Measurements from ENCODE around the gene SECISBP2.
"Not testable (repeated sequence)": the region's sequence is repeated elsewhere in the genome, so short reads cannot be mapped to it uniquely, and the experiment has no call there.

SECISBP2 gene

DNA sequence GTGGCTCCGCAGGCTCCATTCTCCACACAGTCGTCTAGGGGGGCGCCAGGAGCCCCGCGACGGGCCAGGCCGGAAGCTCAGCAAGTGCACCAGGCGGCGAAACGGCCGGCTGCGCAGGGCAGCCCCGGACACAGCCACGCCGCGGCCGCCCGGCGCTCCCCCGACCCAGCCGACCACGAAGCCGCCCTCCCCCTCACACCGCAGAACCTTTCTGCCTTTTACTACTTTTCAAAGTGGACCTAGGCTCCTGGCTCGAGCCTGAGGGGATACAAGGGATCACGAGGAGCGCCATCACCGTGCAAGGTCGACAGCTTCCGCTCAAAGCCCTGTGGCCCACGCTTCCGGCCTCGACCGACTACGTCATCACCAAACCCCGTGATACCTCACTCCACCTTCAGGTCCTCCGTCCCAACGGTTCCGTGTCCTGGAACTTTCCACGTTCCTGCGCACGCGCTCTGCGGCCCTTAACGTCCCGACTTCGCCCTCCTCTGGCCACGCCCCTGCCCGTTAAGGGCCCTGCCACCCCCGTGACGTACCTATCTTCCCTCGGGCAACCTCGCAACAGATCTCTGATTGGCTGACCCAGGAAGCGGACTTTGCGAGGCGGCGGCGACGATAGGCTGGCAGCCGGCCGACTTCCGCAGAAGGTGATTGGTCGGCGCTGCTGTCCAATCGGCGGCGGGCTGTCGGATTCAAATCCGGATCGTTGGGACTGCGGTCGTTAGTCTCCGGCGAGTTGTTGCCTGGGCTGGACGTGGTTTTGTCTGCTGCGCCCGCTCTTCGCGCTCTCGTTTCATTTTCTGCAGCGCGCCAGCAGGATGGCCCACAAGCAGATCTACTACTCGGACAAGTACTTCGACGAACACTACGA, 7.6 kb upstream of the SECISBP2 start, which contains the start of gene CKS2:
CKS2 (plus strand) TSS at position 721 of the 871 bp plus-strand sequence; CDS start at position 819, 98 bp downstream.
- DNase-seq, result peak; percentile 92

DNA sequence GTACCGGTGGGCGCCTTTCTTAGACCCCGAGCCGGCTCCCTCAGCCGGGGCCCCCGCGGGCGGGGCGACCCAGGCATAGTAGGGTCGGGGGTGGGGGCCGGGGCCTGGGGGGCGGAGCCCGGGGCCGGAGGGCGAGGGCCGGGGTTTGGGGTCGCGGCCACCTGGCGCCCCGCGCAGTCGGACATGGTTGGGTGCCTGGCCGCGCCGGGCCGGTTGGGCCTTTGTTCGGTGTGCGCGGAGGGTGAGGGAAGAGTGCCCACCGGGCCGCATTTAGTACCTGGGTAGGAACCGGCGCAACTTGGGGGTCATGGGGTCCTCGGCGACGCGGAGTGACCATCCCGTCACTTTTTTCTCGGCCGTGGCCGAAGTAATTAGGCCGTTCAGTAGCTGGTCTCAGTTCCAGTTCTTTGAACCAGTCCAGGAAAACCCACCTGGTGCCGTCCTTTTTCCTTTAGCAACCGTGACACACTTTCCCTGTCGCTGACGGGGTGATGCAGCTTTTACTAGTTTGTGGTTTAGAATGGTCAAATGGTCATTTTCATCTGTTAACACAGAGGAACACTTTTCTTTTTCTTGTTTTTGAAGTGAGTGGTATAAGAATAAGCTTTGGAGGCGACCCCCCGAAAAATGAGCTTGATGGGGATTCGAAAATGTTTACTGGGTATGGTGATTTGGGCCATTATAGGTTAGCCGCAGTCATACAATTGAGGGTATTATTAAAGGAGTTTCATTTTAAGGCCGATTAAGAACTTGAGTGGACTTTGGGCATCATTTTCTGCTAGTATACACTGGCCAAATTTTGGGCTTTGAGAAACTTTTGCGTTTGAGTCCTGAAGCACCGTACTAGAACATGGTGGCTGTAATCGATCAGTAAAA, 6.7 kb upstream of the SECISBP2 start:
- DNase-seq, result no peak

DNA sequence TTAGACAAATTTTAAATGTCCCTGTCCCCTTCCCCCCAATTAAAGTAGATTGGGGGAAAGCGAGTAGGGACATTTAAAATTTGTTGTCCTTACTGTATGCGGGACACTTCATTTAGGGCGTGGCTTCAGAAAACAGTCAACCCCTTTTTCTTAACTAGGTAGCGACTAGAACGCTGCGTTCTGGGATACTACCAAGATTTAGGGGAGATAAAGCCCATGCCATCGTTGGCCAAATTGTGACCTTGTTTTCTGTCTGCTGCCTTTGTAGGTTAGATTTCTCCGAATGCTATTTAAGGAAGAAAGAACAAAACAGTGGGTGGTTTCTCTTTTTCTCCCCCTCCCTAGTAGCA, 6.1 kb upstream of the SECISBP2 start:
- no peak for DNase-seq

DNA sequence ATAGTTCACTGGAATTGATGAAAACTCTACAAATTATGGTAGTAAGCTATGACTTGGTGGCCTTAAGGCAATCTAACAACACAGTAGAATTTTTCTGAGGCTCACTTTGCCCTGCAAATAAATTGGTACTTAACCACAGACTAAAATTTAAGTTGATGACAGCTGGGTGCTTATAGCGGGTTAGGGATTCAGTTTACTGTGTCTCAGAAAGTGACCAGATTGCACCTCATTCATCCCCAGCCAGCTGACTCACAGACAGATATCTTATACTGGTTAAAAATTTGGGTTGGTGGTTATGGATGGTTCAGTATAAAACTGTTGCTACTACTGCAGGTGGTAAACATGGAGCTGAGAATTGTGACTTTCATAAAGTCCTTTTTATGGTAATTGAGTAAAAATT, 4.5 kb upstream of the SECISBP2 start:
- no peak for DNase-seq

DNA sequence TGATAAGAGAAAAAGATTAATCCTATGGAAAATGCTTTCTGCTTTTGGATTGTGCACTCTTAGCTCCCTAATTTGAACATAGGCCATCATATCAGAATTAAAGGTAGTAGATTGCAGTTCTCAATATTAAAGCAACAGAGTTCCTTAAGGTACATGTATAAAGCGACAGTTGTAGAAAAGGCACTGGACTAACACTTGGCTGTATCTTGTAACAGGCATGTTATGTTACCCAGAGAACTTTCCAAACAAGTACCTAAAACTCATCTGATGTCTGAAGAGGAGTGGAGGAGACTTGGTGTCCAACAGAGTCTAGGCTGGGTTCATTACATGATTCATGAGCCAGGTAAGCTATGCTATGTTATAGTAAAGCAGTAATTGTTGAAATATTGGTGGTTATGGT, 3.3 kb upstream of the SECISBP2 start:
- no peak for DNase-seq

DNA sequence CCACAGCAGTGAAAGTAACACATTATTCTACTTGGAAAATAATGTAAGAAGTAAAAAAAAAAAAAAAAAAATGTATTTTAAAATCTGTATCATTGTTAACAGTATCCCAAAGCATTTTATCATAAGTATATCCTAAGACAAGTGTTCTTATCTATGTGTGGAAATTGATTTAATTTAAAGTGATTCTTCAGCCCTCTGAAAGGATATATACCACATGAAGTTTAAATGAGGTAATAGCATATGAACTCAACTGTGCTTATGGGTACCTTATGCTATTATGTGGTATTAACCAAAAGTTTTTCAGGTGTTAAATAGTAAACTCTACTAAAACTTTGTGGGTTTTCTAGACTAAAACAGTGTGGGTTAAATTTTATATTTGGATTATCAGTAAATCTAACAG, 2.8 kb upstream of the SECISBP2 start:
- no peak for DNase-seq

DNA sequence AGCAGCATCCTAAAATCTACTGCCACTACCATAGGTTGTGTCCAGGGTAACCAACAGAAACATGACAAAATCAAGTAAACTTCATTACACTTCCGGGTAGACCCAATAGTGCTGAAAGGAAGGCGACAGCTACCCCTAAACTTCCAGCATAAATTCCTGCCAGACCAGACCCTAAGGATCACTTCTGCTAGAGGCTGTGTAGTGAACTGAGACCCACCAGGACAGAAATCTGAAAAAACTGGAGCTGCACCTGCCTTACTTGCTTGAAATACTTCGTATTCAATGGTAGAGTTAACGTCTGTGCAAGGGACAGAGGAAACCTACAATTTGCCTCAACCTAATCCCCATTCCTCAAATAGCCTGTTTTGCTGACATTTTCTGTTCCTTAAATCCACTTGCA, 1.0 kb upstream of the SECISBP2 start:
- no peak for DNase-seq

DNA sequence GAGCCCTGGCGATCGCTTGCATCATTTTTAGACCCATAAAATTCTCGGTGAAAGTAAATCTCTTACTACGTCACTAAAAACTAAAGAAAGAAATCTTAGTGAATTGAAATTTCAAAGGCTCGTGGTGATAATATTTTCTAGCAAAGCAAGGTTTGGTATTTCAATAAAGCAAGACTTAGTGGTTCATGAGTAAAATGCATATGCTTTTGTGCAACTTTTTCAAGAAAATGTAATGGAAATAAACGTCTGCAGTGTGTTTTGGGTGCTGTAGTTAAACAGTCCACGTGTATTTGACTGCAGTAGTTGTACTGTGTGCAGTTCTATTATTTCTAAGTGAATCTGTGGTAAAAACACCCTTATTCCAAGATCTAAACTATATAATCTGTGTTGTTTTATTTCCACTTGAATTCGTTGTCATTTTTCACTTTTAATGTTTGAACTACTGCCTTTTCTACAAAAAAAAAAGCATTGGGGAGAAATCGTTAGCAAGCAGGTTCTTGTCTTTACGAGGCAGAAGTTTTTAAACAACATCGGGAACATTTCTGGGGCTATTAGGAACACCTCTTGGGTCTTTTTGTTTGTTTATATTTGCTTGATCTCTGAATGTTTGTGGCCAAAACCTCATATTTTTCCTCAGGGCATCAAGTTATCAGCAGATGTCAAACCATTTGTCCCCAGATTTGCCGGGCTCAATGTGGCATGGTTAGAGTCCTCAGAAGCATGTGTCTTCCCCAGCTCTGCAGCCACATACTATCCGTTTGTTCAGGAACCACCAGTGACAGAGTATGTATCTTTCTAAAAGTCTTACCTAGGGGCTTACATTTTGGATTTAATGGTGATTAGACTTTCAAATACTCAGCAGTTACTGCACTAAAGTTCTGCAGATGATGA, 960 bp downstream of the SECISBP2 start:
- DNase-seq, result no peak

DNA sequence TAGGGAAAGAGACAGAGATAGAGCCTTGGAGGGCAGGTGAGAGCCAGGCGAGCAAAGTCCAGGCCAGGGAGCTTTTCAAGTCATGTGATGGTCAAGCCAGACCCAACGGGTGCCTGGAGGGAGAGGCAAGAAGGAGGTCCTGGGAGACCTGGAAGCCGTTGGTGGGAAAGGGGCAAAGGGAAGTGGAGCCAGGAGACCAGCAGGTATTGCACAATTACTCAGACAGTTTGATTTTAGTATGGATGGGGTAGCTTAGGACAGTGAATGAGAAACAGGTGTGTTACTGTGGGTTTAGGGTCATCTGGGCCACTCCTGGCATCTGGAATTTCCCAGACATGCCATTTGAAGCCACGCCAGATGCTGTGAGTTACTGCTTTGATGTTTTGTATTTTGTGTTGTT, 5.1 kb downstream of the SECISBP2 start:
- DNase-seq, result no peak

DNA sequence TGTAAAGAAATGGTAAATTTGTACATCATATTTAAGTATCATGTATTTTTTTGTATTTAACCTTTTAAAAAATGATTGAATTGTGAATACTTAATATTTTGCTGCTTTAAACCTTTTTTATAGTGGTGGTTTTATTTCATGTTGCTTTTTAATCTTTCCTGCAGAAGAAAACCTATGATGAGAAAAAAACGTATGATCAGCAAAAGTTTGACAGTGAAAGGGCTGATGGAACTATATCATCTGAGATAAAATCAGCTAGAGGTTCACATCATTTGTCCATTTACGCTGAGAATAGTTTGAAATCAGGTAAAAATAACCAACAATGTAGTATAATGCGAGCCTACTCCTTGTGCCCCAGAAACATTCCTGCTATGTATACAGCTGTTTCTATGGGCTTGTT, 7.4 kb downstream of the SECISBP2 start:
- DNase-seq, result no peak

DNA sequence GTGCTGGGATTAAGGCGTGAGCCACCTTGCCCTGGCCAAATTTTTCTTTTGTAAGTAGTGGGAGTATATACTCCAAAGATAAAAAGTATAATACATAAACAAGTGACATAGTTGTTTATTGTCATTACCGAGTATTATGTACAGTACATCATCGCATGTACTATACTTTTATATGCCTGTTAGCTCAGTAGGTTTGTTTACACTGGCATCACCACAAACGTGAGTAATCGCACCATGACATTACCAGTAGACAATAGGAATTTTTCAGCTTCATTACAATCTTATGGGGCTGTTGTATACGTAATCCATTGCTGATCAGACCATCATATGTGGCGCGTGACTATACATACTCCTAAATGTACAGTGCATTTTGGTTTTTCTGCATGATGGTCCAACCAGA, 9.8 kb downstream of the SECISBP2 start:
- no peak for DNase-seq

DNA sequence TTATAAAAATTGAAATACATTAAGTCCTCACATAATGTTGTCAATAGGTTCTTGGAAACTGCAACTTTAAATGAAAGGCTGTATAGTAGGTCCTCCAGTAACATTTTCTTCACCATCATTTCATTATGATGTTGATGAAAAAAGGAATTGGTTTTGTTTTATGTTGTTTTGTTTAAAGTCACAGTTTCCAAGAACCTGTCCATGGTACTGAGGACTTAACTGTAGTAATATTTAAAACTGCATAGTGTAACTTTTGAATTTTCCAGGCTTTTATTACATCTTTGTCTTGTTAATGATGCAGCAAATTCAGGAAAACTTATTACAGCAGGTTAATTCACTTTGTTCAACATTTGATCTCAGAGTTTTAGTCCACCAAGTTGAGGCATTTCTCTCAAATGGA, 11.6 kb downstream of the SECISBP2 start:
- DNase-seq, result no peak

DNA sequence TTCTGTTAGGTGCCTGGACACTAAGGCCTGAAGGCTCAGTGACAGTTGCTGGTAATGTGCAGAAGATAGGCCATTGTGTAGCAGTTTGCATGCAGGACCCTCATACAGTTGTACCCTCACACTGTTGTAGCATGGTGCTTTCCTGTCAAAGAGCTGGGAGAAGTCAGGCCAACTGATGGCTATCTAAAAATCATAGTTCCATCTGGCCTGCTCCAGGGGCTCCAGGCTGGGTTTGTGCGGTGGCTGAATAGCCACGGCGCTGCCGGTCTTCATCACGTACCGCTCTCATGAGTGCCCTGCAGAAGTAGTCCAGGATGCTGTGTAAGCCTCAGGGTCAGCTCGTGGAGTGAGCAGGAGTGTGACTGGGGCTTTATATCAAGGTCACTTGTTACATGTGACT, 12.2 kb downstream of the SECISBP2 start:
- DNase-seq, result no peak

DNA sequence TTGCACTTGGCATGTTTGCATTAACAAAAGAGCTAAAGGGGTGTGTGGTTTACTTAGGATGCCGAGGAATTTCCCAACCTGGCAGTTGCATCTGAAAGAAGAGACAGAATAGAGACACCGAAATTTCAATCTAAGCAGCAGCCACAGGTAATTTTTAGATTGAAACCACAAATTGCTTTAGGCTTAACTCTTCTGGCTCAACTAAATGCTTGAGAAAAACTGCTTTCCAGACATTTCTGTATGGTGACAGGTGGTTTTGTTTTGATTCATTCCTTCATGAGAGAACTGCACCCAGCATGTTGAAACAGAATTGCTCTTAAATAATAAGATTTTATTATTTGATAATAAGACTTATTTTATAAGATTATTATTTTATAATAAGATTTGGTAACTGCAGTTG, 21.5 kb downstream of the SECISBP2 start:
- DNase-seq, result no peak

DNA sequence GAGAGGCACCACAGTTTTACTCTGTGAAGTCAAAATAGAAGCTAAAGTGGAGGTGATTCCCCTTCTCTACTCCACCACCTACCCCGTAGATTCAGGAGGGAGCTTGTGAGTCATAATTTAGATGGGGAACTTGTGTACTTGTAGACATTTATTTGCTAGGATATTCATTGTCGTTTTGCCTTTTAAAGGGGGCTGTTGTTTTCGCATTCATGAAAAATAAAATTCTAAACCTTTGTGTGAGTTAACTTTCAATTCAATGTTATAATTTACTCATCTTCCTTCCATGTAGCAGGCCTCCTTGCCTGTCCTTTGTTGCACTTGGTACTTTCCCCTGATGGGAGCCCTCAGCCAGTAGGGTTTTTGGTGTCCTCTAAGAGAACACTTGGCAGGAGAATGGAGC, 22.0 kb downstream of the SECISBP2 start:
- DNase-seq, result no peak

DNA sequence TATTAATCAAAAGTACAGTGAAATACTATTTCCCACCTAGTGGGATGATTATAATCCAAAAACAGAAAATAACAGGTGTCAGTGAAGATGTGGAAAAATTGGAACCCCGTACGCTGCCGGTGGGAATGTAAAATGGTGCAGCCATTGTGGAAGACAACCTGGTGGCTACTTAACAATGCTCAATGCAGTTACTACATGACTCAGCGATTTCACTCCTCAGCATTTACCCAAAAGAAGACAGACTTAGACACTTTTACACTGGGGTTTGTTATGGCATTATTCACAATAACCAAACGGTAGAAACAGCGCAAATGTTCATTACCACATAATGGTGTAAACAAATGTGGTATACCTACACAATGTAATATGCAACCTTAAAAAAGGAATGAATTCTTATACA, 23.9 kb downstream of the SECISBP2 start:
- no peak for DNase-seq

DNA sequence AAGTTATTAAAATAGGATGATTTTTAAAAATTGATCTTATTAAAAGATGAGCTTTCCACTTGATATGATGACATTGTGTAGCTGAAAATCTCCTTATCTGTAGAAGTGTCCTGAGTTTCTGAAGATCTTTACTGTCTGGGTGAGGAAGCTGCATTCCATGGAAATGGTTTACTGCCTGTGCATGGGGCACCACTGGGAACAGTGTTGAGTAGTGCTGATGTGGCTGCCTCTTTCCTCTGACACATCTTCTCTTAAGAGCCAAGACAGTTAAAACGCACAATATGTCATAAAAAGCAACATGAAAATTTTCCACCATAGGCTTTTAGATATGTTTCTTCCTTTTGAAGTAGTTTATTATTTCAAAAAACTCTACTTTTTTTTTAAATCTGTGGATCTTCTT, 24.6 kb downstream of the SECISBP2 start:
- no peak for DNase-seq

DNA sequence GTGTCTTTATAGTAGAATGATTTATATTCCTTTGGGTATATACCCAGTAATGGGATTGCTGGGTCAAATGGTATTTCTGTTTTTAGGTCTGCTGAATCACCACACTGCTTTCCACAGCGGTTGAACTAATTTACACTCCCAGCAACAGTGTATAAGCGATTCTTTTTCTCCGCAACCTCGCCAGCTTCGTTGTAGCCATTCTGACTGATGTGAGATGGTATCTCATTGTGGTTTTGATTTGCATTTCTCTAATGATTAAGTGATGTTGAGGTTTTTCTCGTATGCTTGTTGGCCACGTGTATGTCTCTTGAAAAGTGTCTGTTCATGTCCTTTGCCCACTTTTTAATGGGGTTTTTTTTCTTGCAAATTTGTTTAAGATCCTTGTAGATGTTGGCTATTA, 25.5 kb downstream of the SECISBP2 start:
- not testable (repeated sequence) for DNase-seq

DNA sequence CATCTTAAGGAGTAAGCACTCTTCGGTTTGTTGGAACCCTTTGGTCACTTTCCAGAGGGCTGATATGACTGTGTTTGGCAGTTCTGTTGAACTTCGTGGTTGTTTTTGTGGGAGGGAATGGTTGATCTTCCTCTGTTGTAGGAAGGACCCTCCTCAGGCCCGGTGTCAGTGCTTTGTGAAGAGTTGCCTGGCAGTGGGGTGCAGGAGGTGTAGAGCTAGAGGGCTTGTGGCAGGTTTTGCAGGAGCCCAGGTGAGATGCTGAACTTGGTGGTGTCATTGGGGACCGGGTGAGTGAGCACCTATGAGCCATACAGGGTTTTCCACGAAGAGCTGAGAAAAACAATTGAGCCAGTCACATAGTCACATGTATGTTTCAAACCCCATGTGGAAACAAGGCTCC, 27.2 kb downstream of the SECISBP2 start:
- no peak for DNase-seq

DNA sequence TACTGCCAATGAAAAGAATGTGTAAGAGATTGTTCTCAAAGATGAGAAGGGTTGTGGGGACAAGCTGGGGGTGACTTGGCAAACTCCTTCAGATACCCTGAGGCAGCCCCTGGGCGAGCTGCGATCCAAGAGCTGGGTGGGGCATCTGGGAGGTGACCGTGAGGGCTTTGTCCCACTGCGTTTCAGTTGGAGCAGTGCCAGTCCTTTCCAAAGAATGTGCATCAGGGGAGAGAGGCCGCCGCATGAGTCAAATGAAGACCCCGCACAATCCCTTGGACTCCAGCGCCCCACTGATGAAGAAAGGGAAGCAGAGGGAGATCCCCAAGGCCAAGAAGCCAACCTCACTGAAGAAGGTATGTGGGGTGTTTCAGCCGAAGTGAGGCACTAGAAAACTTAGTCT, 28.4 kb downstream of the SECISBP2 start:
- no peak for DNase-seq

DNA sequence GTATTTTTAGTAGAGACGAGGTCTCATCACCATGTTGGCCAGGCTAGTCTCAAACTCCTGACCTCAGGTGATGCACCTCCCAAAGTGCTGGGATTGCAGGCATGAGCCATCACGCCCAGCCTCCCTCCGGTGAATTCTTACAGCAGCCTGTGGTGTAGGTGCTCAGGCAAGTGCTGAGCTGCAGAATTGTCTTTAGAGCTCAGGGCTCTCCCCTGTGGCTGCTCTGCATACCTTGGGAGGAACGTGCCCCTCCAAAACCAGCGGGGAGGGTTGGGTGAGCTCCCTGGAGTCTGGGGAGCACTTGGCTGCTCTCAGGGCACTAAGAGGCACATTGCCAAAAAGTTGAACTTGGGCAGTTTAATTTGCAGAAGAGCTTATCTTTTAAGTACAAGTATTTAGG, 29.4 kb downstream of the SECISBP2 start:
- no peak for DNase-seq

DNA sequence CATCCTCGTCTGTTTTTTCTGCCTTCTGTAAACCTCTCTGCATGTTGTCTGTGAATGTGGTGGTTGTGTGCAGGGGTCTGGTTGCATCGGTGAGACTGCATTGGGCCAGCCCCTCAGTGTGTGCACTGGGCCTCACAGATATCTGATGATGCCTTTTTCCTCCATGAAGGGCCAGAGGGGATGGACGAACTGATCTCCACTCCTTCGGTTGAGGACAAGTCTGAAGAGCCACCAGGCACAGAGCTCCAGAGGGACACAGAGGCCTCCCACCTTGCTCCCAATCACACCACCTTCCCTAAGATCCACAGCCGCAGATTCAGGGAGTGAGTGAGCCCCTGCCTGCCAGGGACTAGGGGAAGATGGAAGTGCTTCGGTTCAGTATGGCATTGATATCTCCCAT, 31.3 kb downstream of the SECISBP2 start:
- DNase-seq, result no peak

DNA sequence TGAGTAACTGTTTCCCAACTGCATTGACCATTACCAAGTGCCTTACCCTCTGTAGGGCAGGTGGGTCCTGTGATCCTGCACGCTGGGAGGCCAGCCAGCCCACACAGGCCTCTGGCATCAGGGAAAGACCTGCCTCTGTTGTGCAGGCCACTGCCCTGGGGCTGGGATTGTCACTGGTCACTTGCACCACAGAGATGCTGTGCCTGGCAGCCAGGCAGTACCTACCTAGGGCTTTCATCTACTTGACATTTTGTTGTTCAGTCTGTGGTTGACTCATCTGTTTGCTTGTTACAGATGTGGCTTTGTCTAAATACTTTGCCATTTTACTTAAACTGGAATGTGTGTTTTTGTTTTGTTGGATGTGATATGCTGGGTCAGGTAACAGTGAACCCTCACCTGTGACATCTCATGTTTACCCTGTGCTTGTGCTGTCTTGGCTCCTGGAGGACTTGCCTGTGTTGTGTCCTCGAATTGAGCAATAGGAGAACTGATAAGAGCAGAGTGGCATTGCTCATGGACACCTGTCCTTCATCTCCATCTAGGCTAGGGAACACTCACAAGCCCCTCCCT, 32.8 kb downstream of the SECISBP2 start:
- DNase-seq, result no peak
